A172 (cell line): ENCODE measurements around the gene HCRT. TPM values are rescaled to one million over a fixed set of nuclear protein-coding genes. Genes with fewer than 3 reads are reported as not detected.
A peak's percentile ranks its signal among the peaks of the same experiment; 100 is the strongest.
"Not testable (repeated sequence)": the region's sequence is repeated elsewhere in the genome, so short reads cannot be mapped to it uniquely, and the experiment has no call there.

Experiments
- DNase-seq: peaks from one replicate; pipeline ENCODE4 v3.0.0-alpha.2; 2015; ENCODE audit warnings: low spot score
- total RNA-seq: library from RNA; depleted of rRNA; stranded (reverse); fragments of >200 nt; shearing (Covaris generic); gene quantifications from 2 replicates; pipeline ENCODE4 v1.2.3, GENCODE V29; 2014

HCRT gene
- total RNA-seq, 1 experiment from 2014 or later: not detected

DNA sequence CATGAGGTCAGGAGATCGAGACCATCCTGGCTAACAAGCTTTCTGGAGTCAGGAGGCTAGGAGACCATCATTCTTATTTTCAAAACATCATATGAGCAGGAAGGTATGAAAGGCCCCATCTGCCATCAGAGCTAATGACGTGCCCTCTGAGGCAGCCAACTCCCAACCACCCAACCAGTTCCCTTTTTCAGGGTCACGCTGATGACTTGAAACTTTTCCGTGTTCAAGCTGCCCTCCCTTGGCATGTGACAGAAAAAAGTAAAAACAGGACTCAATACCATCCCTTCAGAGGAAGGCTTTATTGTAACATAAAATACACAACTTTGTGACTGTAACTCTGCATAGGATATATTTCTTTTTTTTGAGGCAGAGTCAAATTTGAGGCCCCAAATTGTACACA lies 13.6 kb upstream of the HCRT start:
- DNase-seq: no peak

DNA sequence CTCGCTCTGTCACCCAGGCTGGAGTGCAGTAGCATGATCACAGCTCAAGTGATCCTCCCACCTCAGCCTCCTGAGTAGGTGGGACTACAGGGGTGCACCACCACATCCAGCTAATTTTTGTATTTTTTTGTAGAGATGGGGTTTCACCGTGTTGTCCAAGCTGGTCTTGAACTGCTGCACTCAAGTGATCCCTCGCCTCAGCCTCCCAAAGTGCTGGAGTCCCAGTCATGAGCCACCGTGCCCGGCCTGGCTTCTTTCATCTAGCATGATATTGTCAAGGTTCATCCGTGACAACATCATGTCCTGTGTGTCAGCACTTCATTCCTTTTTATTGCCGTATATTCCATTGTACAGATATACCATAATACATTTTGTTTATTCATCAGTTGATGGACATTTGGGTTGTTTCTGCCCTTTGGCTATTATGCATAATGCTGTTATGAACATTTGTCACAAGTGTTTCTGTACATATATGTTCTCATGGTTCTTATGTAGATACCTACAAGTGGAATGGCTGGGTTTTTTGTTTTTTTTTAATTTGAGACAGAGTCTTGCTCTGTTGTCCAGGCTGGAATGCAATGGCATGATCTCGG lies 12.4 kb upstream of the HCRT start:
- no peak for DNase-seq

DNA sequence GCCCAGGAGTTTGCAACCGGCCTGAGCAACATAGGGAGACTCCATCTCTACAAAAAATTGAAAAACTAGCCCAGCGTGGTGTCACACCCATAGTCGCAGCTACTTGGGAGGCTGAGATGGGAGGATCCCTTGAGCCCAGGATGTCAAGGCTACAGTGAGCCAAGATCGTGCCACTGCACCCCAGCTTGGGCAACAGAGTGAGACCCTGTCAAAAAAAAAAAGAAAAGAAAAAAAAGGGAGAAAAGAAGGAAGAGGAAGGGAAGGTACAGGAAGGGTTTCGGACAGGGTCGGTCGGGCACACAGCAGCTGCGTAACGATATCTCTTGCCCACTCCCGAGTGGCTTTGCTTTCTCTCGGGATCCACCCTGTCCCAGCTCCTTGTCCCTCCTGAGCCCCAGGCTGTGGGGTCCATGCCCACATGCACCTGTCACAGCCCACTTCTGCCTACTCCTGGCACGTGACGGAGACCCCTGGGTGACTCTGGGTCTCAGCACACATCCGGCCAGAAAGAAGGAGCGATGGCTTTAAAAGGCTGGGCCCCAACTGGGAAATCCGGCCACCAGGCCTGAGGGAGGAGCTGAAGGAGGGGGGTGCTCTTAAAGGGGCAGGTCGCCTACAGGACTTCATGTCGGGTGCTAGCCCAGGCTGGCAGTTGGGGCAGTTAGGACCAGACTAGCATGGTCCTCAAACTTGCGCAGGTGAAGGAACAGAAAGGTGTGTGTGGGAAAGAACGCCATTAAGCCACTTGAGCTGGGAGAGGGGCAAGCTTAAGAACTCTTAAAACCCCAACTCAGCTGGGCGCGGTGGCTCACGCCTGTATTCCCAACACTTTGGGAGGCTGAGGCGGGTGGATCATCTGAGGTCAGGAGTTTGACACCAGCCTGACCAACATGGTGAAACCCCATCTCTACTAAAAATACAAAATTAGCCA lies 9.0 kb upstream of the HCRT start, which contains the start of gene GHDC:
GHDC (minus strand) TSS at position 526 of the 931 bp plus-strand sequence. CDS start 913 bp downstream, outside the sequence.
- DNase-seq: peak; percentile 77

DNA sequence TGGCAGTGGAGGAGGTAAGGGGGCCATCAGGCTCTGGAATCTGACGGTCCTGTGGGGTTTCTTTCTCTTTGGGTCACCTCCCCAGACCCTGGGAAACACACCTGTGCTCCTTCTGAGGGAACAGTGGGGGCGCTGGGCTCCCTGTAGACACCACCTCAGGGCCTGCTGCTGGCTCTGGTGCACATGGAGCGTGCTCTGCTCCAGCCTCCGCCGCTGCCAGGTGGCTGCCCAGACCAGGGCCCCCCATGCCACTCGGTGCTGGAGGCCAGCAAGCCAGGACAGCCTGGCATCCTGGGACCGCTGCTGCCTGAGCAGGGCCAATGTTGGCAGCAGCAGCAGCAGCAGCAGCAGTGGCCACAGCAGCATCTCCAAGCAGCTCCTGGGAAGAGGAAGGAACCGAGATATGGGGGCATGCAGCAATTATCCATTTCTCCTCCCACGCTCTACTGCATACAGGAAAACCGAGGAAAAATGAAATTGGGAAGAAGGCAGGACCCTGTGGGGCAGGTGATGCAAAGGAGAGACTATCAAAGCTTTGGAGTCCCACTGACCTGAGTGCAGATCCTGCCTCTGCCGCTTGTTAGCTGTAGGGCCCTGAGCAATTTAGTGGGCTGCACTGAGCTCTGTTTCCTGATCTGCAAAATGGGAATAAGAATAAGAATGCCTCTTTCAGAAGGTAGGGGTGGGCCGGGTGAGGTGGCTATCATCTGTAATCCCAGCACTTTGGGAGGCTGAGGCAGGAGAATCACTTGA lies 8.1 kb upstream of the HCRT start:
- DNase-seq: no peak

DNA sequence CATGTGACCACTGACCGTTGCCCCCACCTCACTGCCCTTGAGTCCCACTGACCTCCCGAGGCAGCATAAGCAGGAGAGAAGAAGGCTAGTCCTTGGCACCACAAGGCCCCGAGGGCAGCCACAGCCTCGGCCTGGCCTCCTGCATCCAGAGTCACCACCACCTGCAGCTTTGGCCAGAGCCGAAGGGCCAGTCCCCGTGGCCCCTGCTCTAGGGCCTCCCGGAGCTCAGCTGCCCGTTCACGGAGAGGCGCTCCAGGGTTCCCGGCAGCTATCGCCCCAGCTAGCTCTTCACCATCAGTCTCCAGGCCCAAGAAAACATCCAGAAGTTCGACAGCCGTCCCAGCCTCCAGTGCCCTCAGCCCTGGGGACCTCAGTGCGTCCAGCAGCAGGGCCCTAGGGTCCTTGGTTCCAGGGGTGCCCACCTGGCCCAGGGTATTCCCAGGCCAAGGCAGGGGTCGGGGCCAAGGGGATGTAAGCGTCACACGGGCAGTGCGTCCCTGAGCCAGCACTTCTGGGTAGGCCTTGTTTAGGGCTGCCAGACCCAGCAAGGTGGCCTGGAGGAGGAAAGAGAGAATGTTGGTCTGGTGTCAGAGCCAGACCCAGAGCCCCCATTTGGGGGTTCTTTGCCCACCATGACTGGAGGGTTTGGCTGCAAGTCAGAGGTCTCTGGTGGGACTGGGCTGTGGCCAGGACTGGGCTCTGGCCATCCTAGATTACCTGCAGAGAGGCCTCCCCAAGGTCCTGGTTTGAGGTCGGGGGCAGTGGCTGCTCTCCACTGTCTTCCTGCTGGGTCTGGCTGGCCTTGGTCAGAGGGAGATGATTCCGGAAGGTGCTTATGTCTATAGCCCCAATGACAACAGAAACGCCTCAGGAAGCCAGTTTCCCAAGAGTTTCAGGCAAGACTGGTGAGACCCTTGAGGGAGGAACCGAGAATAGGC lies 7.2 kb upstream of the HCRT start:
- DNase-seq: no peak

DNA sequence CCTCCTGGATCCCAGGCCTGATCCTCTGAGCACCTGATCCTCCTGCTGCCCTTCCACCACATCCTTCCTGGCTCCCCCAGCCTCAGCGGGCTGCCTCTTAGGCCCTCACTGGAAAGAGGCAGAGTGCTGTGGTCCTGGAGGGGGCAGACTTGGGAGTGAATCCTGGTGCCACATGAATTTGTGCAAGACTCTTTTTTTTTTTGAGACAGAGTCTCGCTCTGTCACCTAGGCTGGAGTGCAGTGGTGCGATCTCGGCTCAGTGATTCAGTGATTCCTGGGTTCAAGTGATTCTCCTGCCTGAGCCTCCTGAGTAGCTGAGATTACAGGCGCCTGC lies 6.0 kb upstream of the HCRT start:
- DNase-seq: no peak

DNA sequence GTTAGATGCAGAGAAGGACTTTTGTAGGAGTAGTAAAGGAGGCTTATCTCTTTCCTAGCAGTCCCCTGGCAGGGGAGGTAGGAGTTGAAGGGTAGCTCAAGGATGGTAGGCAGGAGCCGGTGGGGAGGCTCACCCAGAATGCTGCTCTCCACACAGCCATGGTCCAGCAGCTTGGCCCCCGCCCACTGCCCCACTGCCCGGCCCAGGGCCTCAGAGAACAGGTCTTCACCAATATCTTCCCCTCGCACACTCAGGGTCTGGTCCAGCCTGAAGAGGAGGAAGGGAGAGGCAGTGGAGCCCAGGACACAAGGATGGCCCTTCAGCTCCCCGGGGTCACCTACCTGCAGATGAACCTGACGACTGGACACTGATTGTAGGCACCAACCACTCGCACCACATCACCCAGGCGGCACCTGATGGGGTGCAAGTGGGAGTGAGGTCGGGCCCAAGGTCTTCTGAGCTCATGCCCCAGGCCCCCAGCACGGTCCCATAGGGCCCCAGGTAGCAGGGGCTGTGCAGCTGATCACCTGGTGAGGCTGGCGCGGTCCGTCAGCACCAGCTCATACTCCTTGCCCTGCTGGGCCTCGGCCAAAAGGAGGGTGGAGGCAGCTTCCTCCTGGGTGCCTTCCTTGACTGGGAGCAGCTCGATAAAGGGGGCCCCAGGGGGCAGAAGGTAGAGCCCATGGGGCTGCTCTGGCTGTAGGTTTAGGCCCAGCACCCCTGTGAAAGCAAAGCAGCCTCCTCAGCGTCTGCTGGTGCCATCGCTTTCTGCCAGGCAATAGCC lies 5.4 kb upstream of the HCRT start:
- no peak for DNase-seq

DNA sequence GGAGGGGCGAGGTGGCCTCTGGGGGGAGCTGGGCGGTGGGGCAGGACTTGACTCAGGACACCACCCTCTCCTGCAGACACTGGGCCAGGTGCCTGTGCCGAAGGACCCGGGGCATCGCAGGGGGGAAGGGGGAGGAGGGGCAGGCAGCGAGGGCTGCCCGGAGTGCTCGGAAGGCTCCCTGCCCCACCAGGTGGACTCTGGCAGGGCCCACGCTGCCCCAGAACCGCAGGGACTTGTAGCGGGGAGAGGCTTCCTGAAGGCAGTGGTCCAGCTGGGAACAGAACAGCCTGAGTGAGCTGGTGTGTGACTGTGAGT lies 4.4 kb upstream of the HCRT start:
- DNase-seq: no peak

DNA sequence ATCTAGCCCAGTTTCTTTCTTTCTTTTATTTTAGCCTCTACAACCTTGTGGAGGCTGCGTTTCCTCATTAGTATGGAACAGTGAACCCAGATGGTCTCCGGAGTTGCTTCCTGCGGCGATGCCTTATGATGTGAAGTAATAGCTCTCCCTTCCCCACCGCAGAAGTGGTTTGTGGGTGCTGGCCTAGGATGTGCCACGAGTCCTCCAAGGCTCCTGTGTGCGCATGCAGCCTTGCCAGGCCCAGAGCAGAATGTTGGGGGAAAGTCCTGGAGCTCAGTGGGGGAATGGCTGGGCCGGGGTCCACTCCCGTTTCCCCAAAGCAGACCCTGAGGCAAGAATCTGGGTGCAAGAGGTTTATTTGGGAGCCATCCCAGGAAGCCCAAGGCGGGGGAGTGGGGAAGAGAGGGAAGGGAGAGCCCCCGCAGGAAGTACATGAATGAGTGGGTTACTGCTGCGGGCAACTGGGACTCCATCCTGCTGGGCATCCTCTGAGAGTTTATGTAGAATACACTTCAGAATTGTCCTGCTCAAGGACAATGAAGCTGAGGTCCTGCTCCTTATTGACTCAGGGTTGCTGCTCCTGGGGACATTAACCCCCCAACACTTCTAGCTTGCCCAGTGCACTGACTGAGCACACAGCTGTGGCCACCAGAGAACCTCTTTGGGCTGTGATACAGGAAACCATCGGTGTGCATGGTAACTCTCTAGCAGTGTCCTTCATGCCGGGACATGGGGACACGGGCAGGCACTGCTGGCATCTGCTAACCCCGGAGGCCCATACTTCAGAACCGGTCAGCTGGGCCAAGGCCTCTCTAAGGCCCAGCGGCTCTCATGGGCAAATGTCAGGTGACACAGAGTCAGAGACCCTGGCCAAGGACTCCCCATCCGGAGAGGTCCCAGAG lies 3.7 kb upstream of the HCRT start:
- no peak for DNase-seq

DNA sequence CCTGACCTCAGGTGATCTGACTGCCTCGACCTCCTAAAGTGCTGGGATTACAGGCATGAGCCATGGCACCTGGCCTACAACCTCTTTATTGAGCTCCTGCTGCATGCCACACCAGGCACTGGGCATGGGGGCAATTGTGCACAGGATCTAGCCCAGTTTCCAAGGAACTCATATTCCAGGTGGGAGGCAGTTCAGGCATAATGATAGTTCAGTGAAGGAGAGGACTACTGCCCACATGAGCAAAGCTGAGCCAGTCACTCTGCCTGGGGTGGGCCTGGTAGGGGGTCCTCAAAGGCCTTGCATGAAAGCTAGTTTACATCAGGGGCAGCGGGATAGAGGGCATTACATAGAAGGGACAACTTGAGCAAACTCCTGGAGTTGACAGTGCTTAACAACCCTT lies 2.6 kb upstream of the HCRT start:
- DNase-seq: no peak

DNA sequence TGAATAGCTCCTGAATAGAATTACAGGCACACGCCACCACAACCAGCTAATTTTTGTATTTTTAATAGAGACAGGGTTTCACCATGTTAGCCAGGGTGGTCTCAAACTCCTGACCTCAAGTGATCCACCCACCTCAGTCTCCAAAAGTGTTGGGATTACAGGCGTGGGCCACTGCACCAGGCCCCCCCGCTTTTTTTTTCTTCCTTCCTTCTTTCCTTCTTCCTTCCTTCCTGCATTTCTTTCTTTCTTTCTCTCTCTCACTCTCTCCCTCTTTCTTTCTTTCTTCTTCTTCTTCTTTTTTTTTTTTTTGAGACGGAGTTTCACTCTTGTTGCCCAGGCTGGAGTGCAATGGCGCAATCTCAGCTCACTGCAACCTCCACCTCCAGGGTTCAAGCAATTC lies 939 bp upstream of the HCRT start:
- DNase-seq: not testable (repeated sequence)

DNA sequence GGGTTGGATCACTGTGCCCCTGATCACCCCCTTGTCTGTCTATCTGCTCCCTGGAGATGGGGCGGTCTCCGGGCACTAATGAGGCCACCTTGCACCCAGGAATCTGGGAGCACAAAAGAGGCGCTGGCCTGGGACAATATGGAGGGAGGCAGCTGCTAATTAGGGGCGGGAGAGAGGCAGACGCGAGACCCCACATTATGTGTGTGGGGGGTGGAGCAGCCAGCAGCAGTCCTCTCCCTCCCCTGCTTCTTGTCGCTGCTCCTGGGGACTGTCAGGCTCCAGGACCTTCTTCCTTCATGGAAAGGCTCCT lies 324 bp upstream of the HCRT start:
- DNase-seq: no peak

DNA sequence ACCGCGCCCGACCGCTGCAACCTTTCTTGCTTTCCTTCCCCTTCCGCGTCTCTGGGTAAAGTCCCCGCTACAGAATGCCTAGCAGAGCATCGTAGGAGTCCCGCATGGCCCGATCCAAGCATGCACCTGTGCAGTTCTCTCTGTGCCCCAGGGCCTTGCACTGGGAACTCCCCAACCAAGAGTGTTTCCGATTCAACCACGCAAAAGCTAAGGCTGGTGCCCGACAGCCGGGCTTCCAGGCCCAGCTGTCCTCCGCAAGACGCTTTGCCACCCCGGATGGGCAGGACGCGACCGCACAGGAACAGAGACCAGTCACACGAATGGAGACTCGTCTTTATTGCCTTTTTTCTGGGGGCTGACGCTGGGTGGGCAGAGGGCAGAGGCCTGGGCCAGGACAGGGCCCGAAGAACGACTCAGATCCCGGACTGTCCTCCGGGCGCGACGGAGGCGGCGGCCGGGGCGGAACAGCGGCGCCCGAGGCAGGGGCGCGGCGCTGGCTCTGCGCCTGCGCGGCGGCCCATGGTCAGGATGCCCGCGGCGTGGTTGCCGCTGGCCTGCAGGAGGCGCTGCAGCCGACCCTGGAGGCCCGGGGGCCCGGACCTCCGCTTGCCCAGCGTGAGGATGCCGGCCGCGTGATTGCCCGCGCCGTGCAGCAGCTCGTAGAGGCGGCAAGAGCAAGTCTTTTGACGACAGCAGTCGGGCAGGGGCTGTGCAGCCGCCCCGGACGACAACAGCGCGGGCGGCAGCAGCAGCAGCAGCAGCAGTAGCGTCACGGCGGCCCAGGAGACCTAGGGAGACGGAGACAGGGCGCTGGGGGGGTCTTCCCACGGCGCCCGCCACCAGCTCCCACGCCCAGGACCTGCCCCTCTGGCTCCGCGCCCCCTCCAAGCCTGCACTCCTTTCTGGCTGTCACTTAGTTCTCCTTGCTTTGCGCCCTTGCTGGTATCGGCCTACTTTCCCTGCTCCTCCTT lies 1.2 kb downstream of the HCRT start:
- no peak for DNase-seq

DNA sequence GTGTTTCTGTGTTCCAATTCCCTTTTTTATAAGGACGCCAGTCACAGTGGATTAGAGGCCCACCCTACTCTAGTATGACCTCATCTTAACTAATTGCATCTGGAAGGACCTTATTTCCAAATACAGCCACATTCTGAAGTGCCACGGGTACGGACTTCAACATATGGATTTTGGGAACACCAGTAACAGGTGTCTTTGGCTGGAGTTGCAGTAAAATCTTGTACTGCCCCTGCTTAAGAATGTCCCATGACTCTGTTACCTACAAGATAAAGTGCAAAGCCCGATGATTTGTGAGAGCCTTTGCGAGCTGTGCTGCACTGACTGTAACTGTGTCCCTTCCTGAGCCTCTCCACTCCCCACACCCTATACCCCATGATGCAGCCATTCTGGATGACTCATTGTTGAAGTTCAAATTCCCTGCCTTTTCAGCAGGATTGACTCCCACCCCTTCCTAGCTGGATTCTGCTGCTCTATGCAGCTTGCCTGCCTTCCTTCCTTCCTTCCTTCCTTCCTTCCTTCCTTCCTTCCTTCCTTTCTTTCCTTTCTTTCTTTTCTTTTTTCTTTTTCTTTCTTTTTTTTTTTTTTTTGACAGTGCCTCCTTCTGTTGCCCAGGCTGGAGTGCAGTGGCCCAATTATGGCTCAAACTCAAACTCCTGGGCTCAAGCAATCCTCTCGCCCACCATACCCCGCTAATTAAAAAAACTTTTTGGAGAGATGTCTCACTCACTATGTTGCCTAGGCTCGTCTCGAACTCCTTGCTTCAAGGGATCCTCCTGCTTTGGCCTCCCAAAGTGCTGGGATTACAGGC lies 2.1 kb downstream of the HCRT start:
- DNase-seq: peak; percentile 68

DNA sequence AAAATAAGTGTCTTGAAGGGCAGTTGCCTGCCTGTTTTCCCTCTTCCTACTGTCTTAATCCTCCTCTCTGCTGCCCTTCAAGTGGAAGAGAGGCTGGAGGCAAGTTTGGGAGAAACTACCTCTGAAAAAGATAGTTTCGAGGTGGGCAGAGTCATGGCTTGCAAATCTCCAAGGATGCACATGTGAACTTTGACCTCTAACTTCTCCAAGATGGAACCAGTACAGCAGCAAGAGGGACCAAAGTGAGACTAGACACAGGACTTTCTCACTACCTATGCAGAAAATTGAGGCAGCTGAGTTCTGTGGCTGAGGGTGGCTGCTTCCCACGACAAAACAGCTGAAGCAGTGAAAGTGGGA lies 3.4 kb downstream of the HCRT start:
- no peak for DNase-seq

DNA sequence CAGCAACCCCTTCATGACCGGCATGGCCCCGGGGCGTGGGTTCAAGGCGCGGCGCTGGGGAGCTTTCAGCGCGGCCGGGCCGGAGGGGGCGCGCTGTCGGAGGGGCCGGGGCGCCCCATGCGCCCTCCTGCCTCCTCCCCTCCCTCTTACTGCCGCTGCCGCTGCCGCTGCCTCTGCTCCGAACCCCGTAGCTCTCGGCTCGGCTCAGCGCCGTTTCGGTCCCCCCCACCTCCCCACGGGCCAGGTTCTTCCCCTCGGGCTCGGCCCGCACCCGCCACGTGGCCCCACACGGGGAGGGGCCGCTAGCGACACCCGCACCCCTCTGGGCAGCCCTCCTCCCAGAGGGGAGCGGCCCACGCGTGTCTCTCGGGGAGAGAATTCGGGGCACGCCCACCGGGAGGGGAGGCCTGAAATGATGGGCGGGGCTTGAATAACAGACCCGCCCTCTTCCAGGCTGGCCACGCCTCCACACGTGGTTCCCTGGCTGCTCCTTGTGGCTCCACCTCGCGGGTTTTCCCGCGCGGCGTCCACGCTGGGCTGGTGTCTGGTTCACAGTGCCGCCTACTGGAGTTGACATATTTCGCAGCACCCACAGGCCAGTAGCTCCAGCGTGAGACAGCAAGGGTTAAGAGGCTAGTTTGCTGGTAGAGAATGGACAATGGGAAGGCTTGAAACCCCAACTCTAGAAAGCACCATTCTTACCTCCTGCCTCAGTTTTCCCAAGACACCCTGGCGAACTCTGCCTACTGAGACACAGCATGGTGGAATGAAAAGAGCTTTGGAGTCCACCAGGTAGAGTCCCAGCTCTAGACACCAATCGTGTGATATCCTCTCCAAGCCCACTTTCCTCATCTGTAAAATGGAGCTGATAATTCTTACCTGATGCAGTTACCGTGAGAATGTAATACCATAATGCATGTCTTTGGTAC lies 4.1 kb downstream of the HCRT start, which contains the start of gene KCNH4:
KCNH4 (minus strand) TSS at position 221 of the 929 bp plus-strand sequence; CDS start at position 24, 197 bp downstream.
- DNase-seq: peak; percentile 54
